ENCODE measurements around the gene EVI5. TPM values are rescaled to one million over a fixed set of nuclear protein-coding genes. Genes with fewer than 3 reads are reported as not detected.

EVI5 gene
- total RNA-seq, 1 experiment from 2014 or later = 31.2 TPM

- DNase-seq = no peak
- Histone ChIP-seq H3K27me3 (replicated peaks; ENCODE audit: control insufficient read depth, insufficient read depth, low read length) (no peaks in the 10 kb centered on the region), H3K9me3 (no peaks in the 10 kb centered on the region), H3K4me3 (ENCODE audit: low read depth, low read length) (no peak overlapping the region), H3K36me3 (ENCODE audit: control insufficient read depth, insufficient read depth, low read length) (no peaks in the 10 kb centered on the region), H3K4me1 (no peaks in the 10 kb centered on the region)
- intact Hi-C loops (cut with micrococcal nuclease; ENCODE audit: unreplicated experiment) = no loop called here
- Mint-ChIP-seq H3K4me3 (ENCODE audit: unreplicated experiment) (no peak overlapping the region), H3K27me3 (ENCODE audit: insufficient read depth, unreplicated experiment) (no peaks in the 10 kb centered on the region), H3K36me3 (ENCODE audit: insufficient read depth, unreplicated experiment) (peaks cover 6% of the 10 kb centered on the region), H3K9me3 (ENCODE audit: unreplicated experiment) (no peaks in the 10 kb centered on the region), H3K4me1 (ENCODE audit: low read depth, unreplicated experiment) (no peaks in the 10 kb centered on the region), H3K27ac (ENCODE audit: unreplicated experiment) (no peak overlapping the region)
- CTCF ChIA-PET = no interaction called here
- no peak for TF ChIP-seq CTCF (IDR thresholded peaks at IDR 0.05; ENCODE audit: insufficient read depth in 1 of 2, low read depth in 1 of 2, low read length in 1 of 2, severe bottlenecking in 1 of 2, unreplicated experiment in 1 of 2)
- BruUV-seq (replicated peaks) = no TSS peak
- POLR2A ChIA-PET = no interaction called here
These were observed 273.4 kb downstream of the EVI5 start for GRCh38 chr1:92511541-92511940.

- Mint-ChIP-seq H3K4me3 (ENCODE audit: unreplicated experiment) (no peak overlapping the region), H3K36me3 (ENCODE audit: insufficient read depth, unreplicated experiment) (peaks cover 6% of the 10 kb centered on the region), H3K27me3 (ENCODE audit: insufficient read depth, unreplicated experiment) (no peaks in the 10 kb centered on the region), H3K4me1 (ENCODE audit: low read depth, unreplicated experiment) (no peaks in the 10 kb centered on the region), H3K9me3 (ENCODE audit: unreplicated experiment) (no peaks in the 10 kb centered on the region), H3K27ac (ENCODE audit: unreplicated experiment) (no peak overlapping the region)
- TSS peak; percentile 12 for BruUV-seq (replicated peaks)
- CTCF ChIA-PET = no interaction called here
- no peak for TF ChIP-seq CTCF (IDR thresholded peaks at IDR 0.05; ENCODE audit: insufficient read depth in 1 of 2, low read depth in 1 of 2, low read length in 1 of 2, severe bottlenecking in 1 of 2, unreplicated experiment in 1 of 2)
- Histone ChIP-seq H3K4me3 (ENCODE audit: low read depth, low read length) (no peak overlapping the region), H3K4me1 (no peaks in the 10 kb centered on the region), H3K9me3 (no peaks in the 10 kb centered on the region), H3K27me3 (replicated peaks; ENCODE audit: control insufficient read depth, insufficient read depth, low read length) (no peaks in the 10 kb centered on the region), H3K36me3 (ENCODE audit: control insufficient read depth, insufficient read depth, low read length) (no peaks in the 10 kb centered on the region)
- DNase-seq = no peak
- POLR2A ChIA-PET = no interaction called here
- intact Hi-C loops (cut with micrococcal nuclease; ENCODE audit: unreplicated experiment) = no loop called here
These were observed 275.3 kb downstream of the EVI5 start for GRCh38 chr1:92509619-92510018.

GRCh38 chr1:92505015-92505692 lies 279.8 kb downstream of the EVI5 start:
- no peaks in the 10 kb centered on the region for H3K27me3 ChIP-seq (replicated peaks; ENCODE audit: control insufficient read depth, insufficient read depth, low read length)
- H3K4me3 Mint-ChIP-seq (ENCODE audit: unreplicated experiment) = no peak overlapping the region
- no peak for DNase-seq
- no peak overlapping the region for H3K27ac Mint-ChIP-seq (ENCODE audit: unreplicated experiment)
- intact Hi-C loops (cut with micrococcal nuclease; ENCODE audit: unreplicated experiment) = no loop called here
- no peaks in the 10 kb centered on the region for H3K36me3 ChIP-seq (ENCODE audit: control insufficient read depth, insufficient read depth, low read length)
- no TSS peak for BruUV-seq (replicated peaks)
- no peaks in the 10 kb centered on the region for H3K4me1 ChIP-seq
- no peaks in the 10 kb centered on the region for H3K9me3 ChIP-seq
- TF ChIP-seq CTCF (IDR thresholded peaks at IDR 0.05; ENCODE audit: insufficient read depth in 1 of 2, low read depth in 1 of 2, low read length in 1 of 2, severe bottlenecking in 1 of 2, unreplicated experiment in 1 of 2) = no peak
- H3K27me3 Mint-ChIP-seq (ENCODE audit: insufficient read depth, unreplicated experiment) = no peaks in the 10 kb centered on the region
- POLR2A ChIA-PET = no interaction called here
- H3K4me1 Mint-ChIP-seq (ENCODE audit: low read depth, unreplicated experiment) = no peaks in the 10 kb centered on the region
- CTCF ChIA-PET = no interaction called here
- no peak overlapping the region for H3K4me3 ChIP-seq (ENCODE audit: low read depth, low read length)
- peaks cover 6% of the 10 kb centered on the region for H3K36me3 Mint-ChIP-seq (ENCODE audit: insufficient read depth, unreplicated experiment)
- H3K9me3 Mint-ChIP-seq (ENCODE audit: unreplicated experiment) = no peaks in the 10 kb centered on the region

All from Caco-2 (cell line).